NCI-H1105 (cell line): Measurements from ENCODE around the gene RAB36.
"Not testable (repeated sequence)": the region's sequence is repeated elsewhere in the genome, so short reads cannot be mapped to it uniquely, and the experiment has no call there.

Source experiments
- DNase-seq: peaks from one replicate; lab custom pipeline; 2025; lab: John Stamatoyannopoulos, UW

The RAB36 gene

DNA sequence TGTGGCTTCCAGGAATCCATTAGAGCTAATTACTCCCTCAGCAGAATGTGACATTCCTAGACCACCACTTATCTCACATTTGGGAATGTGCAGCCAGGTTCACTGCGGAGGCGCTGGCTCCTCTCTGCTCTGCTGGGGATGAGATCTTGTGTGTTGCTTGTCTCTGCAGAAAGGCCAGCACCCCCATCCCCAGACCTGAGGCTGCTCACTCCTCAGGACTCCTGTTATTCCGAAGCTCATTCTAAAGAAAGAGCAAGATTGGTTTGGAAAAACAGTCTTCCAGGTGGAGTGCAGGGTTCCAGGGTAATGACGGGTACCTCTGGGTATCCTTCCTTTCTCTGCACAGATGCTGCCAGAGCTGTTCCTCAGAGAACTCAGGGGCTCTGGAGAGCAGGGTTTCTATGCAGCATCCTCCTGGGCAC is 24.3 kb upstream of the RAB36 start:
- DNase-seq, result no peak

GRCh38 chr22:23121424-23121823 is 23.9 kb upstream of the RAB36 start:
- no peak for DNase-seq

GRCh38 chr22:23122216-23122957 is 22.9 kb upstream of the RAB36 start:
- no peak for DNase-seq

DNA sequence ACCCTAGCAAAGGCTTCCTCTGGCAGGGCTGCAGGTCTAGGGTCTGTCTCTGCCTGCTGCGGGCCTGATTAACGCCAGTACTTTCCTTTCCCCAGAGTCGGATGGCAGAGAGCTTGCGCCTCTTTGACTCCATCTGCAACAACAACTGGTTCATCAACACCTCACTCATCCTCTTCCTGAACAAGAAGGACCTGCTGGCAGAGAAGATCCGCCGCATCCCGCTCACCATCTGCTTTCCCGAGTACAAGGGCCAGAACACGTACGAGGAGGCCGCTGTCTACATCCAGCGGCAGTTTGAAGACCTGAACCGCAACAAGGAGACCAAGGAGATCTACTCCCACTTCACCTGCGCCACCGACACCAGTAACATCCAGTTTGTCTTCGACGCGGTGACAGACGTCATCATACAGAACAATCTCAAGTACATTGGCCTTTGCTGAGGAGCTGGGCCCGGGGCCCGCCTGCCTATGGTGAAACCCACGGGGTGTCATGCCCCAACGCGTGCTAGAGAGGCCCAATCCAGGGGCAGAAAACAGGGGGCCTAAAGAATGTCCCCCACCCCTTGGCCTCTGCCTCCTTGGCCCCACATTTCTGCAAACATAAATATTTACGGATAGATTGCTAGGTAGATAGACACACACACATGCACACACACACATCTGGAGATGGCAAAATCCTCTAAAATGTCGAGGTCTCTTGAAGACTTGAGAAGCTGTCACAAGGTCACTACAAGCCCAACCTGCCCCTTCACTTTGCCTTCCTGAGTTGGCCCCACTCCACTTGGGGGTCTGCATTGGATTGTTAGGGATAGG is 22.1 kb upstream of the RAB36 start:
- DNase-seq, result no peak

DNA sequence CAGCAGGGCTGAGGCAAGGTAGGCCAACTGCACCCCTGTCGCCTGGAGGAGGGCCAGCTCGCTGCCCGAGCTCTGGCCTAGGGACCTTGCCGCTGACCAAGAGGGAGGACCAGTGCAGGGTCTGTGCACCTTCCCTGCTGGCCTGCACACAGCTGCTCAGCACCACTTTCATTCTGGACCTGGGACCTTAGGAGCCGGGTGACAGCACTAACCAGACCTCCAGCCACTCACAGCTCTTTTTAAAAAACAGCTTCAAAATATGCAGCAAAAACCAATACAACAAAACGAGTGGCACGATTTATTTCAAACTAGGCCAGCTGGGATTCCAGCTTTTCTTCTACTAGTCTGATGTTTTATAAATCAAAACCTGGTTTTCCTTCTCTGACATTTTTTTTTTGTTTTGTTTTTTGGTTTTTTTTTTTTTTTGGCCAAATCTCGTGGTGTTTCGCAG is 21.4 kb upstream of the RAB36 start:
- no peak for DNase-seq

GRCh38 chr22:23124611-23125511 is 20.4 kb upstream of the RAB36 start:
- DNase-seq, result no peak

- no peak for DNase-seq
Measured at GRCh38 chr22:23125512-23126103, 19.7 kb upstream of the RAB36 start.

DNA sequence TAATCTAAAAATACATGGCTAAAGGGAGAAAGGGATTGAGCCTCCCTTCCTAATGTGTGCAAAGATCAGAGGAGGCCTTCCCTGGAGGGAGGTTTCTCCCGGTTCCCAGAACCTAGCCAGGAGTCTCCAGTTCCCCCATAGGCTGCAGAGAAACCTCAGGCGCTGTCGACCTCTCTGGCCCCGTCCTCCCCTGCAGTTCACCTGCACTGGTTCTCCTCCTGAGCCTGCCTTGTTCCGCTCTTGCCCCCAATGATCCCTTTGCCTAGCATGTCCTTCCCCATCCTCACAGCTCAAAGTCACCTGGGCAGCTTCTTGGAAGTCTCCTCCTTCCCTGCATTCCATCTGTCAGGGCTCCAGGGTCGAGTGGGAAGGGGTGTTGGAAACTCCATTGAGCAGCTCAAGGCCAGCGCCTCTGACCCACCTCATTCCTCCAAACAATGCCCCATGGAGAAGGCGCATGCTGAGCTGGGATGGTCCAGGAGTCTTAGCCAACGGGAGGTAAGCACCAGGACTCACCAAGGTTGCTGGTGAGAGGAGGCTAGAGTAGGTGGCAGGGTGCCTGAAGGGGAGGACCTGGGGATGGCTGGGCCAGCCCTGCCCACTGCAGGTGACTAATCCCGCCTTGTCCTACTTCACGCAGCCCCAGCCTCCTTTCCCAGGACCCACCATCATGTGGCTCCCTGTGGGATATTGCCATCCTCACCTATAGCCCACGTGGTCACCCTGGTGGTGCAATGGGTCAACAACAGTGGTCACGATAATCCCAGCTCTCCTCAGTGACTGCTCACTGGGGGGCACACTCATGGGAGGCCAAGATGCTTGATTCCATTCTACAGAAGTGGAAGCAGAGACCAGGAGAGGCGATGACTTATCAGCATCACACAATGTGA is 18.9 kb upstream of the RAB36 start:
- DNase-seq, result no peak

DNA sequence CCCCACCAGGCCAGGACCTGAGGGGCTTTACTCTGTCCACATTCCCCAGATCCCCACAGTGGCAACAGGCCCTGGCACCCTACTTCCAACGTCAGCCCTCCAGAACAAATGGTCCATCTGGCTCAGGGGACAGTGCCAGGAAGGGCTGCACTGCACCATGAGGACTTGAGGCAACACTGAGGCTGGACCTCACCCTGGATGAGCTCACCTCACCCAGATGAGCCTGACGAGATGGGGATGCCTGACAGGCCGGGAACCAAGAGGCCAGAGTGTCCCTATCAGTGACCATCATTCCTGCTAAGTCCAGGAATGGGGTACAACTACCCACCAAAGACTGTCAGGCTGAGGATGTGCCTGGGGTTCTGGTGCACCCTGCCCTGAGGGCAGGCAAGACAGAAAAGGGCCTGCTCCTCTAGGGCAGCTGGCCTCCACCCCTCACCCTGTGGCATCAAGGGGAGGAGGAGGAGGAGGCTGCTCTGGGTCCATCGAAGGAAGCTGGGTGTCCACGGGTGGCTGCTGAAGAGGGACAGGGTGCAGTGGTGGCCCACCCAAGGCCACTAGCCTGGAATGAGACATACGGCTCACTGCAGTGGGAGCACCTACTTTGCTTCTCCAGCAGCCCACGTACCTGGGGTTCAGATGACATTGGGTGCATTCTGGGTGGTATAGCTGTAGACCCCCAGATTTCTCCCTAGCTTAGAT is 18.1 kb upstream of the RAB36 start:
- DNase-seq, result no peak

GRCh38 chr22:23127788-23128187 is 17.5 kb upstream of the RAB36 start:
- DNase-seq, result no peak

- no peak for DNase-seq
Measured at GRCh38 chr22:23128269-23129108, 16.8 kb upstream of the RAB36 start.

DNA sequence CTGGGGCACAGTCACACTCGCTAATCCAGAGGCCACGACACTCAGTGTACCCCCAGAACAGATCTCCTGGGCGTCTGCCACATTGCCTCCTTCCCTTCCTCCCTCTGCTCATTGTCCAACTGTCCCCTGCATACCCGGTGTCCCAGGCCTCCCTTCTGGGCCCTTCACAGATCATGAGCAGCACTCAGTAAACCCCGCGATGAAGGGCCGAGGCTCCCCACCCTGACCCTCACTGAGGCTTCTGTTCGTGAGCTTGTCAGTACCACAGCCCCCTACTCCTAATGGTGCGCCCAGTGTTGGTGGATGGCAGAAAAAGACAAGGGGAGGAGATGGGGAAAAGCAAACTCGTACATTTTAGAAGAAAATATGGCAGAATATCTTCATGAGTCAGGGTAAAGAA is 16.1 kb upstream of the RAB36 start:
- DNase-seq, result no peak

DNA sequence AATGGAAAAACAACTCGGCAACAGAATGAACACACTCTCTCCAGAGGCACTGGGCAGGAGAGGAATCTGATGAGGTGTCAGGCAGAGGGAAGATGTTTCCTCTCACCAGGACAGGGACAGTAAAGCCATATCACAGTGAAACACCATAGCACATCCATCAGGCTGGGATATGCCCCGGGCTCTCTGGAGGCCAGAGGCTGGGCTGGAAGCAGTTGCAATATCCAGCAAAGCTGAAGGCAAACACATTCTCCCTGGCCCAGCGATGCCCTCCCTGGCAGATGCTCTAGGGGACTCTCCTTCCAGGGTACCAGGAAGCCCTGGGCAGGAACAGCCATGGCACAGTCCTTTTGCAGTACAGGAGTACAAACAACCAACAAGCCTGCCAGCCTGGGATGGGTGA is 14.6 kb upstream of the RAB36 start:
- no peak for DNase-seq

DNA sequence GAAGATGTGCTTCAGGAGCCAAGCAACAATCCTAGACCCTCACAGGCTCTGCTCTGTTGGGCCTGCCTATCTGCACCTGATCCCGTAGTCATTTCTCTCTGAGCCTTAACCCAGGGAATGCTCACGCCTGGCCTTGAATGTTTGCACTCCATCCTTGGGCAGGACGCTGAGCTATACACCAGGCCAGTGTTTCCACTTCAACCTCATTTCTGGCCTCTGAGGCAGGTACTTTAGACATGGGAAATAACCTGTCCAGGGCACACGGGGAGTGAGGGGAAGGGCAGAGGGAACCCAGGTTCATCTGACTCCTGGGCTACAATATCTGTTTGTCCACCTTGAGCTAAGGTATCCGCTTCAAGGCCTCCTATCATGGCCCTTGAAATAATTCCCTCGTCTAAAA is 13.3 kb upstream of the RAB36 start:
- no peak for DNase-seq

DNA sequence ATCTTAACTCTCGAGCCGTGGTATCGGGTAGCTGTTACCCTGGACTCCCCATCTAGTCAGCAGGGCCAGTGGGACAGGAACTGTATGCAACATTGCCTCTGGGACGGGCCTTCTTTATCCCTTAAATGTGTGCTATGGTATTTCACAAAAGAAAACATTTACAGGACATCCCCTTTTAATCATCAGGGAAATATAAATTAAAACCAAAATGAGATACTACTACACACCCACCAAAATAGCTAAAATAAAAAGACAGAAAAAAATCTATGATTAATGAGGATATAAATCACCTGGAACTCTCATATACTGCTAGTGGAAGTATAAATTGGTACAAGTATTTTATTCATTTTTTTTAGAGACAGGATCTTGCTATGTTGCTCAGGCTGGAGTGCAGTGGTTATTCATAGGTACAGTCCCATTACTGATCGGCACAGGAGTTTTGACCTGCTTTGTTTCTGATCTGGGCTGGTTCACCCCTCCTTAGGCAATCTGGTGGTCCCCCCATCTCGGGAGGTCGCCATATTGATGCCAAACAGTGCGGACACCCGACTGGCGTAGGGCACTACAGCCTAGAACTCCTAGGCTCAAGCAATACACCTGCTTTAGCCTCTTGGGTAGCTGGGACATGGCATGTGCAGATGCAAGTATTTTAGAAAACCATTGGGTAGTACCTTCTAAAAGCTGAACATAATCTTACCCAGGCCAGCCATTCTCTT is 12.7 kb upstream of the RAB36 start:
- DNase-seq, result no peak

GRCh38 chr22:23133922-23134321 is 11.4 kb upstream of the RAB36 start:
- no peak for DNase-seq

DNA sequence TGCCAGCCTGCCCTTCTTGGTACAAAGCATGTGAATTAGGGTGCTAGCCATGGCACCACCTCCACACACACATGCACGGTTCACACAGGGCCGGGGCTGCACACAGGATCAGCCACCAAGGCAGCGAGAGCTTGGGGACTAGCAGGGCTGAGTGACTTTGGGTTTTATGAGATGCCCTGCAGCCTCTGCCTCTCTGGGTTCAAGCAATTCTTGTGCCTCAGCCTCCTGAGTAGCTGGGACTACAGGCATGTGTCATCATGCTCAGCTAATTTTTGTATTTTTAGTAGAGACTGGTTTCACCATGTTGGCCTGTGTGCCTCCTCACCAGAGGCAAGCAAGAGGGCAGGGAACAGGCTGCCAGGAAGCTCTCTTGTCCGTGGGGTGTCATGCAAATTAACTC is 8.3 kb upstream of the RAB36 start:
- not testable (repeated sequence) for DNase-seq

DNA sequence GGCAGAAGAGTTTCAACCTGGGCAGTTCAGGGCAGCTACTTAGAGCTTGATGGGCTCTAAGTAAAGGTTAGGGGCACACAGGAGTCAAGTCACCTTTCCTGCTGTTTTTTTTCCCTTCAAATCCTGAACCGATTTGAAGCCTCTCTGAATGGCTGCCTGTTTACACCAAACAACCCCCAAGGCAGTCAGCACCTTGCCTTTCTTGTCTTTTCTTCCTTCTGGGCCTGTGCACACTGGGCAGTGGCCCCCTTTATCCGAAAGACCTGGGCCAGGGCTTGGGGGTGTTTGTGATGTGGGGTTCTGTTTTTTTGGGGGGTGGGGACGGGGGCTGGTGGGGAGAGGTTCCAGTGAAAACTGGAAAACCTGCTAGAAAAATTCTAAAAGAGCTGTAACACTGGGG is 7.8 kb upstream of the RAB36 start:
- no peak for DNase-seq
